ENCODE results near the gene CDC34.

CDC34 gene

DNA sequence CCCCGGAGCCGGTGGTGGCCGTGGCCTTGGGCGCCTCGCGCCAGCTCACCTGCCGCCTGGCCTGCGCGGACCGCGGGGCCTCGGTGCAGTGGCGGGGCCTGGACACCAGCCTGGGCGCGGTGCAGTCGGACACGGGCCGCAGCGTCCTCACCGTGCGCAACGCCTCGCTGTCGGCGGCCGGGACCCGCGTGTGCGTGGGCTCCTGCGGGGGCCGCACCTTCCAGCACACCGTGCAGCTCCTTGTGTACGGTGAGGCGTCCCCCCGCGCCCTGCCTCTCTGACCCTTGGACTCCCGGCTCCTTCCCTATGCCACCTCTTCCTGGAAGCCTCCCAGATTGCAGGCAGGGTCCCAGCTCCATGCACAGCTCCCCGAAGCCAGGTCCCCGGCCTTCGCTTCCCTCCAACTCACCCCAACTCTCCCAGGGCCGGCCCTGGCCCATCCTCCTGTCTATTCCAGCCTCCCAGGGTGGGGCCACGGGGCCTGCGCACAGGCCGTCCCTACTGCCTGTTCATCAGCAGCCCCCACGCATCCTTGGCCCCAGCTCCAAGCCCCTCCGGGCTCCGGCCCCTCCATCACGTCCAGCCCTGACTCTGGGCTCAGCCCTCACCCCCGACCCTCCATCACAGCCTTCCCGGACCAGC lies 33.6 kb upstream of the CDC34 start:
- DNase-seq = no peak

DNA sequence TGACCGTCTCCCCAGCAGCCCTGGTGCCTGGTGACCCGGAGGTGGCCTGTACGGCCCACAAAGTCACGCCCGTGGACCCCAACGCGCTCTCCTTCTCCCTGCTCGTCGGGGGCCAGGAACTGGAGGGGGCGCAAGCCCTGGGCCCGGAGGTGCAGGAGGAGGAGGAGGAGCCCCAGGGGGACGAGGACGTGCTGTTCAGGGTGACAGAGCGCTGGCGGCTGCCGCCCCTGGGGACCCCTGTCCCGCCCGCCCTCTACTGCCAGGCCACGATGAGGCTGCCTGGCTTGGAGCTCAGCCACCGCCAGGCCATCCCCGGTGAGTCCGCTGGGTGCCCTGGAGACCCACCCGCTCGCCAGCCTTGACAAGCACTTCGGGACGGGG lies 33.1 kb upstream of the CDC34 start:
- DNase-seq = no peak

DNA sequence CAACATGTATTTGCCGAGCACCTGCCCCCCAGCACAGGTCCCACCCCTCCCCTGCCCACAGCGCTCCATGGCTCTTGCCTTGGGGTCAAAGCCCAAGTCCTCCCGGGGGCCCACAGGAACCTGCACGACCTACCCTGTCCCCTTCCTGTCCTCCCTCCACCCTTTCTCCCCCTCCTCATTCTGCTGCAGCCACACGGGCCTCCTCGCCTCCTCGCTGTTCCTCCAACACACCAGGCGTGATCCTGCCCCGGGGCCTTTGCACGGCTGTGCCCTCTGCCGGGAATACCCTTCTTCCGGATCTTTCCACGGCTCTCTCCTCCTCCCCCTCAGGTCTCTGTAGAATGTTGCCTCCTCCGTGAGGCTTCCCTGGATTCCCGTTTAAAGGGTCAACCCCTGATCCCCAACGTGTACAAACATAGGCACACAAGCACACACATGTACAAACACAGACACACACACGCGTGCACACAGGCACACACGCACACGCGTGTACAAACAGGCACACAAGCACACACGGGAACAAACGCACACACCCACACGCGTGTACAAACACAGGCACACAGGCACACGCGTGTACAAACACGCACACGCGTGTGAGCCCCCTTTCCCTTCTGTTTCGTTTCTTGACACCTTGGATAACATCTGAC lies 32.5 kb upstream of the CDC34 start:
- no peak for DNase-seq

DNA sequence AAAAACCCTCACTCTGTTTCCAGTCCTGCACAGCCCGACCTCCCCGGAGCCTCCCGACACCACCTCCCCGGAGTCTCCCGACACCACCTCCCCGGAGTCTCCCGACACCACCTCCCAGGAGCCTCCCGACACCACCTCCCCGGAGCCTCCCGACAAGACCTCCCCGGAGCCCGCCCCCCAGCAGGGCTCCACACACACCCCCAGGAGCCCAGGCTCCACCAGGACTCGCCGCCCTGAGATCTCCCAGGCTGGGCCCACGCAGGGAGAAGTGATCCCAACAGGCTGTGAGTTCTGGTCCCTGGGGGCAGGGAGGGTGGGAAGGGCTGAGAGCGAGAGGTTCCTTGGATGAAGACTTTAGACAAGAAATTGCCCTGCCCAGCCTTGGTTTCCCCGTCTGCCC lies 29.9 kb upstream of the CDC34 start:
- no peak for DNase-seq

DNA sequence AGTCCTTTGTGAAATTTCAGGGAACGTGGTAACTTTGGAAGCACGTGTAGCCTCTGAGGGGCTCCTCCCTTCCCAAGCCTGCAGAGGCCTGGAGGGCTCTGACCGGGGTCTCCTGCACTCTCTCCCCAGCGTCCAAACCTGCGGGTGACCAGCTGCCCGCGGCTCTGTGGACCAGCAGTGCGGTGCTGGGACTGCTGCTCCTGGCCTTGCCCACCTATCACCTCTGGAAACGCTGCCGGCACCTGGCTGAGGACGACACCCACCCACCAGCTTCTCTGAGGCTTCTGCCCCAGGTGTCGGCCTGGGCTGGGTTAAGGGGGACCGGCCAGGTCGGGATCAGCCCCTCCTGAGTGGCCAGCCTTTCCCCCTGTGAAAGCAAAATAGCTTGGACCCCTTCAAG lies 26.9 kb upstream of the CDC34 start:
- DNase-seq = no peak

DNA sequence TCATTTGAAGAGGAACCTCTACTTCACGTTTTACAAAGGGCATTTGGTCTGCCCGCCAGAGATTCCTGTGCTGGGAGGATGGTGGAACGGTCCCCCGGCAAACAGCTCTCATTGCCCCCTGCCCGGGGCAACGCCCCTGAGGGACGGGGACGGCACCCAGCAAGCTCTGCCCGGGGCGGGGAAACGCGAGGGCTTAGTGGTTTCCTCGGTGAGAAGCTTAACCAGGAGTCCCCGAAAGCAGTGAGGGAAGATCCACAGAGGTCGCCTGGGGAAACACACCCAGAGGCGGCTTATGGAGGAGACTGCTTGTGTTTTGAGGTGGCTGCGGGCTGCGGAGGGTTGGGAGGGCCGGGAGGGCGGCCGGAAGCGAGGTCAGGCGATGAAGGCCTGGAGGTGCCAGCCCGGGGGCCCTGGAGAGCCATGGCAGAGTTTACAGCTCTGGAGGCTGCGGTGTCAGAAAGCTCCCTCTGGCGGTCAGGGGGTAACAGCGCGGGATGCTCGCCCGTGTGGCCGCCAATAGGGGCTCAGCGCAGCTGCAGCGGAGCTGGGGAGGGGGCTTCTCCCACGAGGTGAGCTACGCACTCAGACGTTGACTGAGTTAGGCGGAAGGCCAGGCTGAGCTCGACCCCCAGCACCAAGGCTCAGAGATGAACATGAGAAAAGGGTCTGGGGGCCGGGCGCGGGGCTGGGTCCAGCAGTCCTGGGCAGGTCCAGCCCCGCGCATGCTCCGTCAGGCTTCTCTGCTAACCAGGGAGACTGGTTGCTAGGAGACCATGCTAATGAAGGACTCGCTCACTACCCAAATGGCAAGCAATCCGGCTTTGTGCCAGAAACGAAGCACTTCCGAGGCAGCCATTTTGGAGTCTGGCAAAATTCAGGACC lies 24.9 kb upstream of the CDC34 start:
- peak; percentile 91 for DNase-seq

DNA sequence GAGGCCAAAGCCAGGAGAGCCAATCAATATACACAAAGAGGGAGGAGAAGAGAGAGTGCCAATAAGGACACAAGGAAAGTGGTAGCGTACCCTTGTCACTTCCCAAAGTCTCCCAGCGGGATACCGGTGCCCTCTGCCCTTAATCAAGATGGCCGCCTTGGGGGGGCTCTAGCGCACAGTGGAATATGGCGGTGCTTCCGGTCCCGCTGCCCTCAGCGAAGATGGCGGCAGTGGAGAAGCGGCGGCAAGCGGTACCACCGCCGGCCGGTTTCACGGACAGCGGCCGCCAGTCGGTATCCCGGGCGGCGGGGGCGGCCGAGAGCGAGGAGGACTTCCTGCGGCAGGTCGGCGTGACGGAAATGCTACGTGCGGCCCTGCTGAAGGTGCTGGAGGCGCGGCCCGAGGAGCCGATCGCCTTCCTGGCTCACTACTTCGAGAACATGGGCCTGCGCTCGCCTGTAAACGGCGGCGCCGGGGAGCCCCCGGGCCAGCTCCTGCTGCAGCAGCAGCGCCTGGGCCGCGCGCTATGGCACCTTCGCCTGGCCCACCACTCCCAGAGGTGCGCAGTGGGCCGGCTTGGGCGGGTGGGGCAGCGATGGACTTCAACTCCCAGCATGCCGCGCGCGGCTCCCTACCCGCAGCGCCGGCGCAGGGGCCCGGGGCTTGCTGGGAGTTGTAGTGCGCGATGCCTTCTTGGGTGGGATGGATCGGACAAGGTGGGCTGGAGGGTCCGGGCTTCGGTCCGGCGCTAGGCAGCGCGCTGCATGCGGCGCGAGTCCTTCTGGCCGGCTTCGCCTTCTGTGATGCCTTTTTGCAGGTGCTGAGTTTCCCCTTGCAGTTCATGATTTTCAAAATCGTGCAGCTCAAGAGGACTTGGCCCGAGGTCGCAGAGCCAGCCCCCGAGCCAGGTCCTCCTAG lies 24.0 kb upstream of the CDC34 start, which contains the start of gene TPGS1:
TPGS1 (plus strand) TSS at position 212 of the 918 bp plus-strand sequence; CDS start at position 222, 10 bp downstream.
- peak; percentile 99 for DNase-seq

DNA sequence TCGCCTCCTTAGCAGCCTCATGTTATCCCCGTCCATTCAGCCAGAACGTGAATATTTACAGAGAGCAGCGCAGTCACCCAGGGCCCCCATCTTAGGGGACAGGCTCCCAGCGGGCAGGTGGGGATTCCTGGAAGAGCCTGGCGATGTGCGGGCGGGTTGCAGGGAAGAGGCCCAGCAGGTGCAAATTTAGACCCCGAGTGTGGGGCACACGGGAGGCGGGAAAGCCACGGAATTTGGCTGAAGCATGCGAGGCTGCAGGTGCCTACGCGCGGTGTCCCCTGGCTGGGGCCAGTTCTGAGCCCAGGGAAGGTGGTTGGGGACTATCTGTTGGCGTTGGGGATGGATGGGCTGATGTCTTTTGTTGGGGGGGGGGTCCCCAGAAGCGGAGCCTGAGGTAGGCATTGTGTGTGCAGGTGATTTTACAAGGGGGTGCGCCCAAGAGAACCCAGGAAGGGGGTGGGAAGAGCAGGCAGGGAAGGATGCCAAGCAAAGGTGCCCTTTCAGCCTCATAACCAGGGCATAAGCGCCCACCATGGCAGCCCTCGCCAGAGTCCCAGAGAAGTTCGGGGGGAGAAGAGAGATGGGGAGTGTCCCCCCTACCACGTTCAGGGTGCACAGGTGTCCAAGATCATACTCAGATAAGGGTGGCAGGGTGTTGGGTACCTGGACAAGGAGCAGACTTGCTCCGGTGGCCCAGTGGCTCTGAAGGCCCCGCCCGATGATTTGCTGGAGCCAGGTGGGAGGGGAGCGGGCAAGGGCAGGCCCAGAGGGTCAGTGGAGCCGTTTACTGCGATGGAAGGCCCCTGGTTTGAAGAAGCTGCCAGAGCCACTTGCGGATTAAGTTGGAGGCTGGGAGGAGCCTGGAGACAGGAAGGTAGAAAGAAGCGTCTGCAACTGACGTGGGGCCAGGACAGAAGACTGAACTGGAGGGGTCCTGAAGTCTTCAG lies 23.1 kb upstream of the CDC34 start:
- no peak for DNase-seq

DNA sequence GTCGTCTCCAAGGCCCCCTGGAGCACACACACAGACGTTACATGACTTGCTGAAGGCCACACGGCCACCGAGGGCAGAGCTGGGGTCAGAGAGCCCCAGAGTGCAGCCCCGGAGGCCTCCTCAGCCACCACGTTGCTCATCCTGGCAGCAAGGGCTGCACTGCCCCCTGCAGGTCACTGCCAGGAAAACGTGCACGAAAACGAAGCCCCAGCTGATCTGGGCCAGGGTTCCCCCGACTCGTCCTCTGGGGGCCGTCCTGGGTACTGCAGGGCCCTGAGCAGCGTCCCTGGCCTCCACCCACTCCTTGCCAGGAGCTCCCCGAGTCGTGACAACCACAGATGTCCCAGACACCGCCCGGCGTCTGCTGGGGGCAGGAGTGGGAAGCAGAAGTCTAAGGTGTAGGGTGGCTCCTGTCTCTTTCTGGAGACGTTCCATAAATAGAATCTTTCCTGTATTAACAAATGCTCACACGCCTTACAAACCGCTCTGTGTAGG lies 20.9 kb upstream of the CDC34 start:
- DNase-seq = peak; percentile 65

DNA sequence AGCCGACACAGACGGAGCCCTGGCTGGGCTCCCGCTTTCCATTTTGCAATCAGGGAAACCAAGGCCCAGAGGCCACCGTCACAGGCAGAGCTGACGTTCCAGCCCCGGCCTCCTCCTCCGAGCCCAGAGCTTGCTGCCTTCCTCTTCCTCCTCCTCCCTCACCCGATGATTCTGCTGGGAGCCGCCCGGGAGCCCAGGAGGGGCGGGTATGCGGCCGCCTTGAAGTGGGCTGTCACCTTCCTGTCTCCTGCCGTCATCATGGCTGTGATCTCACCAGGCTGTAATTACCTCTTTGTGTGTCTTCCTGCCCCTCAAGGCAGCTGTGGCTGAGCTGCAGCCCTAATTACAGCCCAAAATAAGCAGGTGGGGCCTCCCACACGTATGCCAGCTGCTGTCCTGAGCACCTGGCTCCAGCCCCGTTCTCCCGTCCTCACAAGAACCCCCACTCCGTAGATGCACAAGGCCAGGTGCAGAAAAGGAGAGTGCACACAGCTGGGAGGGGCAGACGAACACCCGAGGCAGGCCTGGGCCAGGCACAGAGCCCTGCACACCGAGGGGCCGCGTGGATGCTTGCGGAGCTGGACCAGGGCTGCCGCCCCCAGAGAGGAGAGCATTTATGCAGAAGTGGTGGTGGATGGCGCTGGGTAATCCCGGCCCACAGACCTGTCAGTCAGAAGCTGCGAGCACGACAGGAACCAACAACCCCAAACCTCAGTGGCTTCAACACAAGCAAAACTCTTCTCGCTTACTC lies 20.3 kb upstream of the CDC34 start:
- no peak for DNase-seq

DNA sequence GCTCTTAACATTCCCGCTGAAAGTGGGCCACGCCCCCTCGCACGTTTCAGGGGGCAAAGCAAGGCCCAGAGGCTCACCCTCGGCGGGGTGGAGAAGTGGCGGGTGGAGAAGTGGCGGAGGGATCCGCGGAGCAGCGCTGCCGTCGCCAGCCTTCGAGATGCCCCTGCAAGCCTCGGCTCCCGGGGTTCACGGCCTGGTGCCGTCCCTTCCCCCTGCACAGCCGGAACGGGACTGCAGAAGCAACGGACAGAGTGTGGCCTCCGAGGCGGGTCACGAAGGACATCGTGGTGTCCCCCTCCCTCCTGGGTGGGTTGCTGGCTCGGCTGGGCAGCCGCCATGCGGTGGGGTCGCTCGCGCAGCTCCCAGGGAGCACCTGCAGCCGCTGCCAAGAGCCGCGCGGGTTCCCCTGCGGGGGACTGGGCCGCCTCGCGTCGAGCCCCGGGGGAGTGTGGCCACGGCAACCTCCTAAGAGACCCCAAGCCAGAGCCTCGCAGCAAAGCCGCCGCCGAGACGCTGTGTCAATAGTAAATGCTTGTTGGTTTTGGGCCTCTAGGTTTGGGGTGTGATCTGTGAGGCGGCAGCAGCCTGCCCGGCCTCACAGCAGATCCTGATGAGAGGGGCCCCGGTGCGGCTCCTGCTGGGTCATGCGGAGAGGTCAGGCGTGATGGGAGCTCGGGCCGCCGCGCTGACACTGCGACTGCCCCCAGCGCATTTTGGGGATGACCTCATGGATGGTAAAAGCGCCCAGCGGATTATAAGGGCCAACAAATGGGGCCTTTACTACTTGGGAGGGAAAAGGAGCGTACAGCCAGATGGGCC lies 18.8 kb upstream of the CDC34 start:
- no peak for DNase-seq

DNA sequence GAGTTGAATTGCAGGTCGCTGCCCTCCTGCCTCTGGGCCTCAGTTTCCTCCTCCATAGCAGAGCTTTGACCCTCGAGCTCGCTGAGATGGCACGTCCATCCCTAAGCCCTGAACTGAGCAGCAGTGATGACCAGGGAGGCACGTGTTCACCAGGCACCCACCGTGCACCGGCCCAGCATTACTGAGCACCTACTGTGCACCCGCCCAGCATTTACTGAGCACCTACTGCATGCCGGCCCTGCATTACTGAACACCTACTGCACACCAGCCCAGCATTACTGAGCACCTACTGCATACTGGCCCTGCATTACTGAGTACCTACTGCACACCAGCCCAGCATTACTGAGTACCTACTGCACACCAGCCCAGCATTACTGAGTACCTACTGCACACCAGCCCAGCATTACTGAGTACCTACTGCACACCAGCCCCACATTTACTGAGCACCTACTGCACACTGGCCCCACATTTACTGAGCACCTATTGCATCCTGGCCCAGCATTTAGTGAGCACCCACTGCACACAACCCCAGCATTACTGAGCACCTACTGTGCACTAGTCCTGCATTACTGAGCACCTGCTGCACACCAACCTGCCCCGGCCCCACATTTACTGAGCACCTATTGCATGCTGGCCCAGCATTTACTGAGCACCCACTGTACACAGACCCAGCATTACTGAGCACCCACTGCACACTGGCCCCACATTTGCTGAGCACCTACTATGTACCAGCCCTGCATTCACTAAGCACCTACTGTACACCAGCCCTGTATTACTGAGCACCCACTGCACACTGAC lies 18.0 kb upstream of the CDC34 start:
- no peak for DNase-seq

DNA sequence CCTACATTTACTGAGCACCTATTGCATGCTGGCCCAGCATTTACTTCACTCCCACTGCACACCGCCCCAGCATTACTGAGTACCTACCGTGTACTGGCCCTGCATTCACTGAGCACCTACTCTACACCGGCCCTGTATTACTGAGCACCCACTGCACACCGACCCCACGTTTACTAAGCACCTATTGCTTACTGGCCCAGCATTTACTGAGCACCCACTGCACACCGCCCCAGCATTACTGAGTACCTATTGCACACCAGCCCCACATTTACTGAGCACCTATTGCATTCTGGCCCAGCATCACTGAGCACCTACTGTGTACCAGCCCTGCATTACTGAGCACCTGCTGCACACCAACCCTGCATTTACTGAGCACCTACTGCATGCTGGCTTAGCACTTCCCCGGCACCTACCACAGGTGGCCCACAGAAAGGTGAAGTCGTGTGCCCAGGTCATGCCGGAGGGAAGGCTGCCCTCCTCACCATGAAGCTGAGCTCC lies 17.3 kb upstream of the CDC34 start:
- no peak for DNase-seq

DNA sequence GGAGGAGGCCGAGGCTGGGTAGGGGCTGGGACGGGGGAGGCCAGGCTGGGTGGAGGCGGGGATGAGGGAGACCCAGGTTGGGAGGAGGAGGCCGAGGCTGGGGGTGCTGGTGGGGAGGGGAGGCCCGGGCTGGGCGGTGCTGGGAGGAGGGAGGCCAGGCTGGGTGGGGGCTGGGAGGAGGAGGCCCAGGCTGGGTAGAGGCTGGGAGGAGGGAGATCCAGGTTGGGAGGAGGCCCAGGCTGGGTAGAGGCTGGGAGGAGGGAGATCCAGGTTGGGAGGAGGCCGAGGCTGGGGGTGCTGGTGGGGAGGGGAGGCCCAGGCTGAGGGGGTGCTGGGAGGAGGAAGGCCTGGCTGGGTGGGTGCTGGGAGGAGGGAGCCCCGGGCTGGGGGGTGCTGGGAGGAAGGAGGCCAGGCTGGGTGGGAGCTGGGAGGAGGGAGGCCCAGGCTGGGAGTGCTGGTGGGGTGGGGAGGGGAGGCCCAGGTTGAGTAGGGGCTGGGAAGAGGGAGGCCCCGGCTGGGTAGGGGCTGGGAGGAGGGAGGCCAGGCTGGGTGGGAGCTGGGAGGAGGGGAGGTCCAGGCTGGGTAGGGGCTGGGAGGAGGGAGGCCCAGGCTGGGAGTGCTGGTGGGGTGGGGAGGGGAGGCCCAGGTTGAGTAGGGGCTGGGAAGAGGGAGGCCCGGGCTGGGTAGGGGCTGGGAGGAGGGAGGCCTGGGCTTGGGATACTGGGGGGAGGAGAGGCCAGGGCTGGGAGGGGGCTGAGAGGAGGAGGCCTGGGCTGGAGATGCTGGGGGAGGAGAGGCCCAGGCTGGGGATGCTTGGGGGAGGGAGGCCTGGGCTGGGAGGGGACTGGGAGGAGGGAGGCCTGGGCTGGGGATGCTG lies 13.6 kb upstream of the CDC34 start:
- DNase-seq = no peak

DNA sequence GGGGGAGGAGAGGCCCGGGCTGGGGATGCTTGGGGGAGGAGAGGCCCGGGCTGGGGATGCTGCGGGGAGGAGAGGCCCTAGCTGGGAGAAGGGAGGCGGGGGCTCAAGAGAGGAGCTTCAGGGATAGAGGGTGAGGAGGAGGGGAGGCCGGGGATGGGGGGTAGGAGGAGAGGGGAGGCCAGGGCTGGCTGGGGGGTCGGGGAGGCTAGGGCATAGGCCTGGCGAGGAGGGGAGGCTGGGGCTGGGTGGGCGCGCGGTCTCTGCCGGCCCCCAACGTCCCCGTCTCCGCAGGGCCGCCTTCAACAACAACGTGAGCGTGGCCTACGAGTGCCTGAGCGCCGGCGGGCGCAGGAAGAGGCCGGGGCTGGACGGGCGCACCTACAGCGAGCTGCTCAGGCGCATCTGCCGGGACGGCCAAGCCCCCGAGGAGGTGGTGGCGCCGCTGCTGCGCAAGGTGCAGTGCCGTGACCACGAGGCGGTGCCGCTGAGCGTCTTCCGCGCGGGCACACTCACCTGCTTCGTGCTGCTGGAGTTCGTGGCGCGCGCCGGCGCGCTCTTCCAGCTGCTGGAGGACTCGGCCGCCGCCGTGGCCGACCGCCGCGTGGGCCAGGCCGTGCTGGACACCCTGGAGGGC lies 12.8 kb upstream of the CDC34 start:
- no peak for DNase-seq

DNA sequence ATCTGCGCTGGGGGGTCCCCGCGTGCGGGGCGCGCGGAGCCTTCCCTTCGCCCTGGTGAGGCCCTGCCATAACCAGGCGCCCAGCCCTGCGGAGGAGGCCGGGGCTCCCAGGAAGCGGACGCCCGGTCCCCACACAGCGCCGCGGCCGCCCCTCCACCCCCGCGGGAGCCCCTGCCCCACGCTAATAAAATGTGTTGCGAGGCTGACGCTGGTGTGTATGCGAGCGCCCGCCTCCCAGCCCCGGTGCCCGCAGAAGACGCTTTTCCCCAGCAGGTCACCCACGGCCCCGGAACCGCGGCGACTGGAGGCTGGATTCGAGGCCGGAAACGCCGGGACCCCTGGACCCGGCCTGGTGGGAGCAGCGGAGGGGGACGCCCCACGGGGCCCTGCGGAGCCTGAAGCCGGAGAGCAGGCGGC lies 12.1 kb upstream of the CDC34 start:
- DNase-seq = no peak

DNA sequence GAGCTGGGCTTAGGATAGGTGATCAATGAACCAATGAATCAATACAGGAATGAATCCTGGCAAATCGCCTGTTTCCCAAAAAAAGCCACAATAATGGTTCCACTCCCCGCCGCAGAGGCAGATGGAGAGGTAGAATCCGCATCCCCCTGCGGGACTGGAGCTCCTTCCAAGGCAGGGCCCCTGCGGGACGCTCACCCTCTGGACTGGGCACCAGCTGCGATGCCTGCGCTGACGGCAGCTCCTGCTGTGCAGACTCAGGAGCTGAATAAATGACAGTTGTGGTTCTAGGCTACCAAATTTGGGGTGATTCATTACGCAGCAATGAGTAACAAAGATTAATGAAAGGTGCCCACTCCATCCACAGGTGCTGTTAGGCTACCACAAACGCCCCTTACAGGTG lies 8.8 kb upstream of the CDC34 start:
- DNase-seq = no peak

Data from kidney glomerular epithelial cell (primary cell).